NCI-H2107 treated with DMSO at 0.1 percent for 48 hours (cell line): ENCODE data around the gene PNPLA1.

Experiments
- DNase-seq: peaks from one replicate; lab custom pipeline; 2025; ENCODE audit not compliant: unreplicated experiment; lab: John Stamatoyannopoulos, UW

The PNPLA1 gene

GRCh38 chr6:36355819-36356218 is 86.0 kb downstream of the PNPLA1 start:
- DNase-seq, result no peak

DNA sequence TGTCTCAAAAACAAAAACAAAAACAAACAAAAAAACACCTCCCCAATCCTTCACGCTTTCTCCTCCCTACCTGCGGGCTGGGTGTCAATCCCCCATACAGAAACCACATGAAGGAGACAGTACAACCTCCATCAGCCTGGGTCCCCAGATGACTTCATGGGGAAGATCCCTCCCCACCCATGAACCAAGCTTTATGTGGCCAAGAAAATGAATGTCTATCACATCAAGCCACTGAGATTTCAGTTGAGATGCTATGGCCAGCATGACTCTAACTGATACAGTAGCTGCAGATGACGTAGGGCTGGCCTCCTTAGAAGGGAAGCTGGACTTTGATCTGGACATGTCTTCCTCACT is 88.0 kb downstream of the PNPLA1 start:
- no peak for DNase-seq
